Fibroblast of the conjunctiva (primary cell): ENCODE data around the gene TIMM23.

Experiments
- DNase-seq: peaks from one replicate; pipeline ENCODE4 v3.0.0-alpha.2; 2010; ENCODE audit warnings: low read depth

TIMM23 gene

GRCh38 chr10:46052791-46053375 is 80.6 kb downstream of the TIMM23 start:
- no peak for DNase-seq
